GM10266 (cell line): ENCODE data around the gene ABRACL.

Experiments
- DNase-seq: peaks from one replicate; pipeline ENCODE4 v3.0.0; 2012; ENCODE audit errors: extremely low spot score
- TF ChIP-seq, protein P1 (sequence below): IDR thresholded peaks from 2 replicates; pipeline ENCODE4 v1.5.1; 2012; ENCODE audit warnings: mild to moderate bottlenecking, low read depth; ENCODE audit not compliant: control insufficient read depth, insufficient read depth; ENCODE audit errors: missing control alignments

ABRACL gene

DNA sequence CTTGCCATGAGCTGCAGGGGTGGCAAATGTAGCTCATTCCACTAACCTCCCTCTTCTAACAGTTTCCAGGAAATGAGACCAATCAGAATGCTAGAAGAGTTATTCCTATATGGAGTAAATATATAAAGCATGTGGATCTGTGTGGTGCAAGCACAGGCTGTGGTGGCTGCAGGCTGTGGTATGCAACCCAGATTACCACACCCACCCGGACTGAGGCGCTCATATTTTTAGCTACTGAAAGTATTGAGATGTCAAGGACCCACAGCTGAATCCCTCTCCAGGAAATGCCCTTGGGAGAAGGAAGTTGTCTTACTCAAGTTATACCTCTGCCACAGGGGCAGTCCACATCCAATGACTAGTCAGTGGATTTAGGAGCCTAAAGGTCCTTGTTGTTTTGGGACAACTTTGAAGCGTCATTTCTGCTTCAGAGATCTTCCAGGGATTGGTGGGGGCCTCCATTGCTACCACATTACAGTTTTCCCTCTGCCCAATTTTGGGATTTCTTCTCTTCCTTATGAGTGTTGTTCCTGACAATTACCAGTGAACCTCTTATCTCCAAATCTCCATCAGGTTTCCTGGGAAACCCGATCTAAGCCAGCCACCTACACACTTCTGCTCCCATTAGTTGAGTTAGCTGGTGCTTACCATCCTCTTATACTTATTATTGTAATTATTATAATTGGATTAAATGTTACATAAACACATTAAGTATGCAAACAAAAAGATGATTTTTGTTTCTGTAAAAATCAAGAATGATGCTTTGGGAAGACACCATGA lies 28.4 kb upstream of the ABRACL start:
- TF ChIP-seq, protein P1, sequence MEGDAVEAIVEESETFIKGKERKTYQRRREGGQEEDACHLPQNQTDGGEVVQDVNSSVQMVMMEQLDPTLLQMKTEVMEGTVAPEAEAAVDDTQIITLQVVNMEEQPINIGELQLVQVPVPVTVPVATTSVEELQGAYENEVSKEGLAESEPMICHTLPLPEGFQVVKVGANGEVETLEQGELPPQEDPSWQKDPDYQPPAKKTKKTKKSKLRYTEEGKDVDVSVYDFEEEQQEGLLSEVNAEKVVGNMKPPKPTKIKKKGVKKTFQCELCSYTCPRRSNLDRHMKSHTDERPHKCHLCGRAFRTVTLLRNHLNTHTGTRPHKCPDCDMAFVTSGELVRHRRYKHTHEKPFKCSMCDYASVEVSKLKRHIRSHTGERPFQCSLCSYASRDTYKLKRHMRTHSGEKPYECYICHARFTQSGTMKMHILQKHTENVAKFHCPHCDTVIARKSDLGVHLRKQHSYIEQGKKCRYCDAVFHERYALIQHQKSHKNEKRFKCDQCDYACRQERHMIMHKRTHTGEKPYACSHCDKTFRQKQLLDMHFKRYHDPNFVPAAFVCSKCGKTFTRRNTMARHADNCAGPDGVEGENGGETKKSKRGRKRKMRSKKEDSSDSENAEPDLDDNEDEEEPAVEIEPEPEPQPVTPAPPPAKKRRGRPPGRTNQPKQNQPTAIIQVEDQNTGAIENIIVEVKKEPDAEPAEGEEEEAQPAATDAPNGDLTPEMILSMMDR, result no peak
- no peak for DNase-seq

DNA sequence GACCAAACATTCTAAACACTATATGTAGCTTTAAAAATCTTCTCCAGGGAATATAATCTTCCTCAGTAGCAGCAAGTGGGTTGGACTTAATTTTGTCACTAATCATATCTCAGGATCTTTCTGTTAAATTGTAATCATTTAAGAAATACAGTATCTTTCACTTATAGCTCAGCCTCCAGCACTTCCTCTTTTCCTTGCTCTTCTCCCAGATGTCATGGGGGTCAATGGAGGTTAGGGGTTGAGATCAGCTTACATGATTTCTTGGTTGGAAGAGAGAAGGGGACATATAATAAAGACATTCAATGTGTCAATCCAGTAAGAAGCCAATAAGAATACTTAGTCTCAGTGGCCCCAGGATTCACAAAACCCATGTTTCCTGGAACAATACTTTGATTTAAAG lies 24.8 kb upstream of the ABRACL start:
- TF ChIP-seq, protein P1, result no peak
- no peak for DNase-seq

DNA sequence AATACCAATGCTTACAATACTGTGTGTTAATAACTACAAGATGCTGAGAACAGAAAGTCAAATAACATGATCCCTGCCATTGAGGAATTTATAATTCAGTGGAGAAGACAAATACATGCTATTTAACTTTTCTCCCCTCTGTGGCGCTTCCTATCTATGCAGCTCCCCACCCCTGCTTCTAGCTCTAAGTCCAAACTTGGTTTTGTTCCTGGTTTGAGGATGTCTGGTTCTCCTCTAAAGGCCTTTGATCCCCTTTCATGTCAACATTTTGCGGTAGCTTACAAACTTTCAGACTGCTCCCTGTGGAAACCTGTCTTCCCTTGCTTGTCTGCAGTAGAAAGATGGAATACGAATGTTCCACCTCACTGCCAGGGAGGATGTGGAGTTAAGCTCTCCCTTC lies 22.1 kb upstream of the ABRACL start:
- TF ChIP-seq, protein P1, result no peak
- no peak for DNase-seq

DNA sequence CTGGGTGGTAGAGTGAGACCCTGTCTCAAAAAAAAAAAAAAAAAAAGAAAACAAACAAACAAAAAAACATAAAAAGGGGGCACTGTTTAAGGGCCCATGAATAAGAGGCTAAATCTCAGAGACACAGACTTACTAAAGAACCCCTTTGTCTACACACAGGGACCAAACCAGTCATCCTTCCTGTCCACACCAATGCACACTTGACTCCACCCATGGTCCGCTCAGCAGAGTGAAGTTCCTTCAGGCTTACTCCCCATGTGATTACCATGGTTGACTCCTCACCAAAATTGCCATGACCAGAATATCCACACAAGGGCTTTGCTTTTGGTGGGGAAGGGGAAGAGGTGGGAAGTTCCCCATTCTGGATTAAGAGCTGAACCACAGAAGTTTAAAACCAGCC lies 21.1 kb upstream of the ABRACL start:
- no peak for DNase-seq
- TF ChIP-seq, protein P1, result no peak

DNA sequence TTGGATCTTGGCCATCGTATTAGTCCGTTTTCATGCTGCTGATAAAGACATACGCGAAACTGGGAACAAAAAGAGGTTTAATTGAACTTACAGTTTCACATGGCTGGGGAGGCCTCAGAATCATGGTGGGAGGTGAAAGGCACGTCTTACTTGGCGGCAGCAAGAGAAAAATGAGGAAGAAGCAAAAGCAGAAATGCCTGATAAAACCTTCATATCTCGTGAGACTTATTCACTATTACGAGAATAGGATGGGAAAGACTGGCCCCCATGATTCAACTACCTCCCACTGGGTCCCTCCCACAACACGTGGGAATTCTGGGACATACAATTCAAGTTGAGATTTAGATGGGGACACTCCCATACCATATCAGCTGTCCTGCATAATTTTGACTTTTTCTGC lies 20.4 kb upstream of the ABRACL start:
- TF ChIP-seq, protein P1, result no peak

DNA sequence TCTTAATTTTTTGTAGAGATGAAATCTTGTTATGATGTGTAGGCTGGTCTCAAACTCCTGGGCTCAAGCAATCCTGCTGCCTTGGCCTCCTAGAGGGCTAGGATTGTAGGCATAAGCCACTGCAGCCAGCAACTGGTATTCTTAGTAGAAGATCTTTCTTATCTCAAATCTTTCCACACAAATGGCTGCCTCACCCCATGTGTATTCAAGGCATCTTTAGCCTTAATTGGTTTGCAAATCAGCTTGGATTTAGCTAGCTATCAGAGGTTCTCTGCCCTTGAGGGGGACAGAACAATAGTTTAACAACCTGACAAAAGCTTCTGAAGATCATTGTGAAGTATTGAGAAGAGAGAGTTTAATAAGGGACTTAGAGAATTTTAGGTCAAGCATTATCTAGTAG lies 17.9 kb upstream of the ABRACL start:
- TF ChIP-seq, protein P1, result no peak

More for the DNA sequence above, 20.4 kb upstream of the ABRACL start:
- DNase-seq, result no peak

DNA sequence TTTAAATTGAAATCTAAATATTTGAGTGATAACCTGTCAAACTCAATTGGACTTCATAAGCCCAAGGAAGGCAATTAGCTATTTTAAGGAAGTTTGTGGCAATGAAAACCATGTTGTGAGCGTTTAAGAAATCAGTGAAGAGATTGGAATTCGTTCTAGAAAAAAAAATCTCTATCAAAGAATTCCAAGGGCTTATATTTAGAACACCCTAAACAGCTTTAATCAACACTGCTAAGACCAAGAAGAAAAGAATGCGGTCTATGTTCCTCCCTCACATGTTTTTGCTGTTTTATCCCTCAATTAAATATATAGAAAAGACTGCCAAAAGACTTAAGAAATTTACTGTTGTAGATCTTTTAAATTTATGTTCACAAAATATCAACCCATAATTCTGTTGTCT lies 16.6 kb upstream of the ABRACL start:
- TF ChIP-seq, protein P1, result no peak
- no peak for DNase-seq

More for the DNA sequence above, 17.9 kb upstream of the ABRACL start:
- DNase-seq, result no peak
